ENCODE results near the gene UBE2Z. TPM values are rescaled to one million over a fixed set of nuclear protein-coding genes. Genes with fewer than 3 reads are reported as not detected.

The UBE2Z gene
- total and polyA plus RNA-seq, 9 of the 15 experiments (the other 6 are each of a cell fraction or from before 2014, with no cell fraction given), result 11.8 to 89.0 (median 38.2) TPM

DNA sequence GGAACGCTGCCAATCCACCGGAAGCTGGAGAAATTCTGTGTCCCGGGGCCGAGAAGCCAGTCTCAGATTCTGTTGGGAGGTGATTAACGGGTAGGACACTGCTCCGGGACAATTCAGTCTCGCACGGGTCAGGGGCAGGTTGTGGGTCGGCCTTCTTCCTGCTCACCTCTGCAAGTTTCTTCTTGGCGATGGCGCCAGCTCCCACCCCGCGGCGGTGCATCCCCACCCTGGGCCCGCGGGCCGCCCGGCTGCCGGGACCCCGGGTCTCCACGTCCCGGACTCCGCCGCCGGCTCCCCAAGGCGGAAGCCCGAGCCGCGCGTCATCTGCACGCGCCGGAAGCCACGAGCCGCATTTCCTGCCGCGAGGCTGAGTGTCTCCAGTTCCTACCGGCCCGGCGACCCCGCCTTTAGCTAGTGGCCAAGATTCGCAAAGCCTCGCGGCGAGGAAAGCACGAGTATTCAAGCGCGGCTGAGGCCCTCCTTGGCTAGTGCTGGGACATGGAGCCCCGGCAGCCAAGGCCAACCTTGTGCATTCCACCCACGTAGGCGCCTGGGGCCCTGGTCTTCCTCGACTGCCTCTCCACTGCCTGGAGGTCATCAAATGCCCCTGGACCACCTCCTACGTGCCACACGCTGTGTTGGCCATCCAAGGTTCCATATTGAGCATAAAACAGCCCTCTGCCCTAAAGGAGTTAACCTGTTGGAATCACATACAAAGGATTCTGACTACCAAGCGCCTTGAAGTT is 36.5 kb downstream of the UBE2Z start, which contains the start of gene SNF8:
TSS of gene SNF8 (minus strand) at position 328 of the 746 bp plus-strand sequence. CDS start at position 220, 108 bp downstream.
- BruUV-seq (replicated peaks), result no TSS peak
- peak within 1 kb of the TSS; percentile 97 for H3K27ac ChIP-seq (ENCODE audit: extremely low read depth, low read depth, low read length)
- FAIRE-seq (peak; percentile 94), ATAC-seq (peak; percentile 96), DNase-seq (ENCODE audit: extremely low read depth in 1 of 4, low spot score in 3 of 4) (peak; percentile 94 to 96 (median 95))
- H4K20me1 ChIP-seq (replicated peaks; ENCODE audit: control insufficient read depth, insufficient read depth, low read length), result no peaks in the 10 kb centered on the region
- POLR2A ChIA-PET, result interaction anchor here (0.6 to 2.0 kb wide), 20 partner anchors 9 to 269 kb away, joined by 3 to 9 read pairs (median 4); partner anchors contain the start of gene ATP5MC1
- intact Hi-C loops (cut with micrococcal nuclease) (no loop called here), in situ Hi-C loops (cut with MboI) (no loop called here)
- H3K27me3 ChIP-seq (ENCODE audit: control insufficient read depth in 2 of 2, insufficient read depth in 2 of 2, low read length in 2 of 2), result no peaks in the 10 kb centered on the region
- no peaks in the 10 kb centered on the region for H3K9me3 ChIP-seq (replicated peaks; ENCODE audit: control insufficient read depth, insufficient read depth, low read depth, low read length)
- H3K4me2 ChIP-seq (ENCODE audit: insufficient read depth, low read length), result peak within 1 kb of the TSS; percentile 93
- peaks cover 32% of the 10 kb centered on the region for H3K79me2 ChIP-seq (ENCODE audit: control insufficient read depth, insufficient read depth, low read length)
- 2% methylated on average over 38 of the region's 55 CpGs for WGBS (ENCODE audit: insufficient coverage, low coverage, missing lambda C conversion rate)
- CTCF ChIA-PET (ENCODE audit: low intra/inter-chr PET ratio), result no interaction called here
- peak within 1 kb of the TSS; percentile 94 for H2AFZ ChIP-seq (ENCODE audit: low read depth, low read length)
- peak within 1 kb of the TSS; percentile 89 to 97 for H3K9ac ChIP-seq (ENCODE audit: insufficient read depth in 1 of 2, low read depth in 2 of 2, low read length in 2 of 2)
- no peaks in the 10 kb centered on the region for H3K9me1 ChIP-seq (ENCODE audit: control insufficient read depth, insufficient read depth, low read length)
- peaks cover 11 to 17% of the 10 kb centered on the region in 2 experiments; a peak in 4 of 5 replicates for H3K4me1 ChIP-seq (replicated peaks in 1 of 2; ENCODE audit: control insufficient read depth in 2 of 2, insufficient read depth in 2 of 2, low read length in 2 of 2)
- peaks cover 26% of the 10 kb centered on the region for H3K36me3 ChIP-seq (ENCODE audit: control insufficient read depth, insufficient read depth, low read length)
- H3K4me3 ChIP-seq, result peak within 1 kb of the TSS; percentile 81
- TF ChIP-seq ATF7 (IDR thresholded peaks at IDR 0.05) (peak; percentile 67), CCNT2 (IDR thresholded peaks at IDR 0.05; ENCODE audit: borderline replicate concordance, extremely low read depth, insufficient read length, low read depth, low read length) (peak; percentile 47), MXI1 (IDR thresholded peaks at IDR 0.05; ENCODE audit: low read depth, low read length) (0 out of 2 replicates have a peak, but pooled peaks have one; percentile 39), SIN3B (IDR thresholded peaks at IDR 0.05; ENCODE audit: low read depth) (peak; percentile 91), NFIC (IDR thresholded peaks at IDR 0.05) (peak; percentile 67; the same call in 1 of the 2 replicates), MYC (IDR thresholded peaks at IDR 0.05; ENCODE audit: low read depth, low read length) (peak; percentile 97), MYC (CRISPR knock-in tag; IDR thresholded peaks at IDR 0.05; ENCODE audit: borderline replicate concordance, low read depth) (peak; percentile 79; the same call in 1 of the 2 replicates), RBM39 (optimal IDR thresholded peaks at IDR 0.05; ENCODE audit: low read depth, low read length) (no peak), TRIM24 (IDR thresholded peaks at IDR 0.05) (0 out of 4 replicates have a peak, but pooled peaks of 1 of the 2 experiments have one; percentile 67), ZNF134 (CRISPR knock-in tag; conservative IDR thresholded peaks at IDR 0.05) (no peak), DIDO1 (tag; IDR thresholded peaks at IDR 0.05; ENCODE audit: low read depth) (0 out of 2 replicates have a peak, but pooled peaks have one; percentile 60), SIX5 (IDR thresholded peaks at IDR 0.05; ENCODE audit: borderline replicate concordance in 1 of 2, insufficient read depth in 1 of 2, low read depth in 1 of 2, low read length in 2 of 2) (peak in 1 of 2 experiments; percentile 26; a peak in 1 of 4 replicates), PRPF4 (IDR thresholded peaks at IDR 0.05; ENCODE audit: insufficient read depth, low read depth, low read length, poor library complexity, severe bottlenecking) (no peak)
- TF ChIP-seq, protein P1, sequence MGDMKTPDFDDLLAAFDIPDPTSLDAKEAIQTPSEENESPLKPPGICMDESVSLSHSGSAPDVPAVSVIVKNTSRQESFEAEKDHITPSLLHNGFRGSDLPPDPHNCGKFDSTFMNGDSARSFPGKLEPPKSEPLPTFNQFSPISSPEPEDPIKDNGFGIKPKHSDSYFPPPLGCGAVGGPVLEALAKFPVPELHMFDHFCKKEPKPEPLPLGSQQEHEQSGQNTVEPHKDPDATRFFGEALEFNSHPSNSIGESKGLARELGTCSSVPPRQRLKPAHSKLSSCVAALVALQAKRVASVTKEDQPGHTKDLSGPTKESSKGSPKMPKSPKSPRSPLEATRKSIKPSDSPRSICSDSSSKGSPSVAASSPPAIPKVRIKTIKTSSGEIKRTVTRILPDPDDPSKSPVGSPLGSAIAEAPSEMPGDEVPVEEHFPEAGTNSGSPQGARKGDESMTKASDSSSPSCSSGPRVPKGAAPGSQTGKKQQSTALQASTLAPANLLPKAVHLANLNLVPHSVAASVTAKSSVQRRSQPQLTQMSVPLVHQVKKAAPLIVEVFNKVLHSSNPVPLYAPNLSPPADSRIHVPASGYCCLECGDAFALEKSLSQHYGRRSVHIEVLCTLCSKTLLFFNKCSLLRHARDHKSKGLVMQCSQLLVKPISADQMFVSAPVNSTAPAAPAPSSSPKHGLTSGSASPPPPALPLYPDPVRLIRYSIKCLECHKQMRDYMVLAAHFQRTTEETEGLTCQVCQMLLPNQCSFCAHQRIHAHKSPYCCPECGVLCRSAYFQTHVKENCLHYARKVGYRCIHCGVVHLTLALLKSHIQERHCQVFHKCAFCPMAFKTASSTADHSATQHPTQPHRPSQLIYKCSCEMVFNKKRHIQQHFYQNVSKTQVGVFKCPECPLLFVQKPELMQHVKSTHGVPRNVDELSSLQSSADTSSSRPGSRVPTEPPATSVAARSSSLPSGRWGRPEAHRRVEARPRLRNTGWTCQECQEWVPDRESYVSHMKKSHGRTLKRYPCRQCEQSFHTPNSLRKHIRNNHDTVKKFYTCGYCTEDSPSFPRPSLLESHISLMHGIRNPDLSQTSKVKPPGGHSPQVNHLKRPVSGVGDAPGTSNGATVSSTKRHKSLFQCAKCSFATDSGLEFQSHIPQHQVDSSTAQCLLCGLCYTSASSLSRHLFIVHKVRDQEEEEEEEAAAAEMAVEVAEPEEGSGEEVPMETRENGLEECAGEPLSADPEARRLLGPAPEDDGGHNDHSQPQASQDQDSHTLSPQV (IDR thresholded peaks at IDR 0.05), result peak; percentile 98
- TF ChIP-seq, protein P2, sequence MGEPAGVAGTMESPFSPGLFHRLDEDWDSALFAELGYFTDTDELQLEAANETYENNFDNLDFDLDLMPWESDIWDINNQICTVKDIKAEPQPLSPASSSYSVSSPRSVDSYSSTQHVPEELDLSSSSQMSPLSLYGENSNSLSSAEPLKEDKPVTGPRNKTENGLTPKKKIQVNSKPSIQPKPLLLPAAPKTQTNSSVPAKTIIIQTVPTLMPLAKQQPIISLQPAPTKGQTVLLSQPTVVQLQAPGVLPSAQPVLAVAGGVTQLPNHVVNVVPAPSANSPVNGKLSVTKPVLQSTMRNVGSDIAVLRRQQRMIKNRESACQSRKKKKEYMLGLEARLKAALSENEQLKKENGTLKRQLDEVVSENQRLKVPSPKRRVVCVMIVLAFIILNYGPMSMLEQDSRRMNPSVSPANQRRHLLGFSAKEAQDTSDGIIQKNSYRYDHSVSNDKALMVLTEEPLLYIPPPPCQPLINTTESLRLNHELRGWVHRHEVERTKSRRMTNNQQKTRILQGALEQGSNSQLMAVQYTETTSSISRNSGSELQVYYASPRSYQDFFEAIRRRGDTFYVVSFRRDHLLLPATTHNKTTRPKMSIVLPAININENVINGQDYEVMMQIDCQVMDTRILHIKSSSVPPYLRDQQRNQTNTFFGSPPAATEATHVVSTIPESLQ (CRISPR knock-in tag; IDR thresholded peaks at IDR 0.05), result peak; percentile 99
